Loucy (cell line): ENCODE measurements around the gene MBNL1.

Source experiments
- CTCF ChIP-seq: fragments of 200-600 bp; sonication (generic); conservative IDR thresholded peaks from 2 replicates; pipeline ENCODE4 v1.5.1; 2014; ENCODE audit warnings: mild to moderate bottlenecking, antibody characterized with exemption, low read length
- EZH2phosphoT487 ChIP-seq: fragments of 200-600 bp; IDR thresholded peaks from 2 replicates; pipeline ENCODE4 v1.6.1; 2018; ENCODE audit warnings: antibody characterized with exemption, mild to moderate bottlenecking, moderate library complexity, borderline replicate concordance

- TF ChIP-seq CTCF (no peak), EZH2phosphoT487 (no peak)
Observed at GRCh38 chr3:152352554-152352953, 83.8 kb downstream of the MBNL1 start.
